Measurements from ENCODE around the gene SLC6A11. TPM values are rescaled to one million over a fixed set of nuclear protein-coding genes. Genes with fewer than 3 reads are reported as not detected.

Gene SLC6A11
- total RNA-seq, 1 experiment from 2014 or later: not detected

DNA sequence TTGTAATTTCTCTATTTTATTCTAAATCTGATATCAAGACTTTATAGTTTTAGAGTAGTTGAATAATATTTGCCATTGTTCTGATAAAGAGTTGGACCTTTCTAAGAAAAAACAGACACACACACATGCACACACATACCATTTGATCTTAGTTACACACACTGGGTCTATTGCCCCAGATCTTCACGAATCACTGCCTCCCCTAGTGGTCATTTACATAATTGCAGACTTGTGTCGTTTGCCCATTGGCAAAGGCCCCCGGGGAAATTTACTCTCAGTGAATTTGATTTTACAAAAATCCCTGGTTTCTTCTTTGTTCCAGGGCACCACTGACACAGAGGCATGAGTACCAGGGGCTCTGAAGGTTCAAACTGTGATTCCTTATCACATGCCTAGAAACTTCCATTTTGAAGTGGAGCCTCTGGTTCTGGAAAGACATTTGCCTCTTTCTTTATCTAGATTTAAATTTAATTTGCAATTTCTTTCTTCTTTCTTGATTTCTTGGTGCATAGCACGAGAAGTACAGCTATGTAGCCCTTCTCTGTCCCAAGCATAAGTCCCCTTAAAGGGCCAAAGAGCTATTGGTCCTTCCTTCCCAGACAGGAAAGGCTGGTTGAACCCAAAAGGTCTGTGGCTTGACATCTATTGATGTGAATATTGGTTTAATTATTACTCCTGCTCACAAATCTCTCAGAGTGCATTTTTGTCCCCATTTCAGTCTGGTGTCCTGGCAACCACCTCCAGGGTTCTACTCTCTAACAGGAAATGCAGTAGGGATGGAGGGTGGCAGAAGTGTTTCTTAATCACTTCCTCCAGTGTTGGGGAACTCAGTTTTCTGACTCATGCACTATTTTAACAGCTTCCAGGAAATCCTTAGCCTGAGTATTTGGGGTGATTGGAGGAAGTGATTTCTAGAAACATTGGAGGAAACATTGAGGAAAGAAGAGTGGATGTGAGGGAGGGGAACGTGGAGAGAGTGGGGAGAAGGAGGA lies 32.4 kb upstream of the SLC6A11 start:
- CTCF ChIA-PET: no interaction called here
- no TSS peak for BruUV-seq (replicated peaks)

GRCh38 chr3:10786640-10787039 lies 29.4 kb upstream of the SLC6A11 start:
- H3K4me3 Mint-ChIP-seq (ENCODE audit: low read depth, unreplicated experiment): no peak overlapping the region
- CTCF ChIA-PET: no interaction called here
- no peaks in the 10 kb centered on the region for H3K4me1 Mint-ChIP-seq (ENCODE audit: low read depth, unreplicated experiment)
- H3K36me3 Mint-ChIP-seq (ENCODE audit: insufficient read depth, unreplicated experiment): no peaks in the 10 kb centered on the region
- intact Hi-C loops (cut with micrococcal nuclease; ENCODE audit: unreplicated experiment): no loop called here
- no peak overlapping the region for H3K27ac Mint-ChIP-seq (ENCODE audit: unreplicated experiment)
- TF ChIP-seq, protein P1, sequence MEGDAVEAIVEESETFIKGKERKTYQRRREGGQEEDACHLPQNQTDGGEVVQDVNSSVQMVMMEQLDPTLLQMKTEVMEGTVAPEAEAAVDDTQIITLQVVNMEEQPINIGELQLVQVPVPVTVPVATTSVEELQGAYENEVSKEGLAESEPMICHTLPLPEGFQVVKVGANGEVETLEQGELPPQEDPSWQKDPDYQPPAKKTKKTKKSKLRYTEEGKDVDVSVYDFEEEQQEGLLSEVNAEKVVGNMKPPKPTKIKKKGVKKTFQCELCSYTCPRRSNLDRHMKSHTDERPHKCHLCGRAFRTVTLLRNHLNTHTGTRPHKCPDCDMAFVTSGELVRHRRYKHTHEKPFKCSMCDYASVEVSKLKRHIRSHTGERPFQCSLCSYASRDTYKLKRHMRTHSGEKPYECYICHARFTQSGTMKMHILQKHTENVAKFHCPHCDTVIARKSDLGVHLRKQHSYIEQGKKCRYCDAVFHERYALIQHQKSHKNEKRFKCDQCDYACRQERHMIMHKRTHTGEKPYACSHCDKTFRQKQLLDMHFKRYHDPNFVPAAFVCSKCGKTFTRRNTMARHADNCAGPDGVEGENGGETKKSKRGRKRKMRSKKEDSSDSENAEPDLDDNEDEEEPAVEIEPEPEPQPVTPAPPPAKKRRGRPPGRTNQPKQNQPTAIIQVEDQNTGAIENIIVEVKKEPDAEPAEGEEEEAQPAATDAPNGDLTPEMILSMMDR (IDR thresholded peaks at IDR 0.05; ENCODE audit: unreplicated experiment): no peak
- DNase-seq: no peak
- H3K27me3 Mint-ChIP-seq (ENCODE audit: unreplicated experiment): peaks cover 74% of the 10 kb centered on the region
- H3K9me3 Mint-ChIP-seq (ENCODE audit: low read depth, unreplicated experiment): no peaks in the 10 kb centered on the region
- no TSS peak for BruUV-seq (replicated peaks)

More for the DNA sequence above, 32.4 kb upstream of the SLC6A11 start:
- Mint-ChIP-seq H3K36me3 (ENCODE audit: insufficient read depth, unreplicated experiment) (no peaks in the 10 kb centered on the region), H3K4me1 (ENCODE audit: low read depth, unreplicated experiment) (no peaks in the 10 kb centered on the region), H3K4me3 (ENCODE audit: low read depth, unreplicated experiment) (no peak overlapping the region), H3K9me3 (ENCODE audit: low read depth, unreplicated experiment) (no peaks in the 10 kb centered on the region), H3K27me3 (ENCODE audit: unreplicated experiment) (peaks cover 87% of the 10 kb centered on the region), H3K27ac (ENCODE audit: unreplicated experiment) (no peak overlapping the region)
- intact Hi-C loops (cut with micrococcal nuclease; ENCODE audit: unreplicated experiment): loop anchor here (5.0 kb wide), 1 partner anchor 99 kb away; no protein-coding TSS in a partner anchor
- TF ChIP-seq, protein P1 (IDR thresholded peaks at IDR 0.05; ENCODE audit: unreplicated experiment): peak; percentile 64
- peak; percentile 57 for DNase-seq

GRCh38 chr3:10788451-10788850 lies 27.6 kb upstream of the SLC6A11 start:
- intact Hi-C loops (cut with micrococcal nuclease; ENCODE audit: unreplicated experiment): no loop called here
- no peaks in the 10 kb centered on the region for H3K9me3 Mint-ChIP-seq (ENCODE audit: low read depth, unreplicated experiment)
- DNase-seq: no peak
- no peaks in the 10 kb centered on the region for H3K36me3 Mint-ChIP-seq (ENCODE audit: insufficient read depth, unreplicated experiment)
- H3K4me3 Mint-ChIP-seq (ENCODE audit: low read depth, unreplicated experiment): no peak overlapping the region
- TF ChIP-seq, protein P1 (IDR thresholded peaks at IDR 0.05; ENCODE audit: unreplicated experiment): no peak
- H3K27me3 Mint-ChIP-seq (ENCODE audit: unreplicated experiment): peaks cover 77% of the 10 kb centered on the region
- CTCF ChIA-PET: no interaction called here
- H3K27ac Mint-ChIP-seq (ENCODE audit: unreplicated experiment): no peak overlapping the region
- no peaks in the 10 kb centered on the region for H3K4me1 Mint-ChIP-seq (ENCODE audit: low read depth, unreplicated experiment)
- no TSS peak for BruUV-seq (replicated peaks)

DNA sequence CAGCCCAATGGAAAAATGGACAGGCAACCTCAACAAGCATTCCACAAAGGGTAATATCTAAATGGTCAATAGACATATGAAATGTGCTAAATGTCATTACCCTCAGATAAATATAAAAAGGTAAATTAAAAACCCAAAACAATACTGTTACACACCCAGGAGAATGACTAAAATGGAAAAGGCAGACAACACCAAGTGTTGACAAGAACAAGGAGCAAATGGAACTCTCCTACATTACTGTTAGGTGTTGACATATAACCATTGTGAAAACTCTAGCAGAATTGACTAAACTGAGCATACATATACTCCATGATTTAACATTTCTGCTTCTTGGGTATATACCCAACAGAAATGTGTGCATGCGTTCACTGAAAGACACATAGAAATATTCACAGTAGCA lies 25.3 kb upstream of the SLC6A11 start:
- no peaks in the 10 kb centered on the region for H3K36me3 Mint-ChIP-seq (ENCODE audit: insufficient read depth, unreplicated experiment)
- DNase-seq: no peak
- H3K27me3 Mint-ChIP-seq (ENCODE audit: unreplicated experiment): peaks cover 80% of the 10 kb centered on the region
- BruUV-seq (replicated peaks): no TSS peak
- H3K4me1 Mint-ChIP-seq (ENCODE audit: low read depth, unreplicated experiment): no peaks in the 10 kb centered on the region
- H3K4me3 Mint-ChIP-seq (ENCODE audit: low read depth, unreplicated experiment): no peak overlapping the region
- intact Hi-C loops (cut with micrococcal nuclease; ENCODE audit: unreplicated experiment): no loop called here
- CTCF ChIA-PET: no interaction called here
- TF ChIP-seq, protein P1 (IDR thresholded peaks at IDR 0.05; ENCODE audit: unreplicated experiment): no peak
- H3K9me3 Mint-ChIP-seq (ENCODE audit: low read depth, unreplicated experiment): no peaks in the 10 kb centered on the region
- H3K27ac Mint-ChIP-seq (ENCODE audit: unreplicated experiment): no peak overlapping the region

Measured in Calu3 (cell line).